ENCODE measurements around the gene C2CD4D.
"Not testable (repeated sequence)": the region's sequence is repeated elsewhere in the genome, so short reads cannot be mapped to it uniquely, and the experiment has no call there.

Gene C2CD4D

DNA sequence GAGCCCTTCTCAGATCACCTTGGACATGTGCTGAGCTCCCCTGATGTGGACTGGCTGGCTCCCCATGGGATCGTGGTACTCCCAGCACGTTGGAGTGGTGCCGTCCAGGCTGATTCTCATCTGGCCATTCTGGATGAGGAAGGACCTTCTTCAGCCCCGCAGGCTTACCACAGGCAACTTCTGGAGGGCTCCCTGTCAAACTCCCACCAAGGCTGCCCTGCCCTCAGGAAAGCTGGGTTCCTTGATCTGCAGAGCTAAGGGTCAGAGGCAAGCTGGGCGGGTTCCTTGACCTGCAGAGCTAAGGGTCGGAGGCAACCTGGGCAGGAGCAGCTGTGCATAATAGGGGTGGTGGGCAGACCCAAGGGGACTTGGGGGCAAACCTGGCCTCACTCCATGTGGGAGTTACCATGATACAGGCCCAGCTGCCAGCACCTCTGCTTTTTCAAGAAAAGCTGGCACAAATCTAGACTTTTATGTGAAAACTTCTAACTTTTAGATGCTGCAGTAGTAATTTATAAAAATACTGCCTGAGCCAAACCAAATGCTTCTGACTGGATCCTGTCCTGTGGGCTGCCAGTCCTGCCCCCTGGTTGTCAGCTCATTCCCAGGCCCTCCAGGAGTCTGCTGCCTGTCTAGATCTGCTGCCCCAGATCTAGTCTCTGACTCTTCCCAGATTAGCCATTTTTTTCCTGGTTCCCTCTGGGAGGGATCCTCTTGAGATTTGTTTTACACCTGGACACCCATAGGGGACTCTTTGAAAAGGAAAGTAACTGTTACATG lies 19.5 kb upstream of the C2CD4D start:
- DNase-seq (ENCODE audit: low spot score): no peak

DNA sequence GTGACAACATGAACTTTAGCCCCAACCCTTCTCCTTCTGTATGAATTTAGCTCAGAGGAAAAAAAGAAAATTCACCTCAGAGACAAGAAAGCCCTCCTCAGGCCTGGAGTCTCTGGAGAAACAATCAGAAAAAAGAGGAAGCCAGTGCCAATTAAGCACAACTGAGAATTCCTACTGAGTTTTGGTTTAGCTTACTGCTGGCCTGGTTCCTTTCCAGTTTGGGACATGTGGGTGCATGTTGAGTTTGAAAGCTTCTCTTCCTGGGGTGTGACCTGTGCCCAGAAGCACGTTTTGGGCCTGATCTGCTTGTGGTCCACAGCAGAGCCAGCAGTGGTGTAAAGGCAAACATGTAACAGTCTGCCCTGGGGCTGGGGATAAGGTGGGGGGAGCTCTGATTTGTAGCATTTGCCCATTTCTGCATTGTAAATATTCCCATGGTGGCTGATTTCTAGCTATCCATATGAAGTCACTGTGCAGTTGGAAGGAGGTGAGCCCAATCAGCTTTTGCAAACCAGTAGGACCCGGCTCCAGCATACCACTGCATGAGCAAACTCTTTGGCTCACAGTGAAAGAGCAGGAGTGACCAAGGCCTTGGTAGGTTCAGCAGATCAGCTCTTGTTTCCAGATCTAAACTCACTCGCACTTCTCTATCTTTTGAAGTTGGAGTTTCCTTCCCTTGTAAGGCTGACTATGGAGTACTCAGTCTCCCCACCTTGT lies 18.6 kb upstream of the C2CD4D start:
- no peak for DNase-seq (ENCODE audit: low spot score)

DNA sequence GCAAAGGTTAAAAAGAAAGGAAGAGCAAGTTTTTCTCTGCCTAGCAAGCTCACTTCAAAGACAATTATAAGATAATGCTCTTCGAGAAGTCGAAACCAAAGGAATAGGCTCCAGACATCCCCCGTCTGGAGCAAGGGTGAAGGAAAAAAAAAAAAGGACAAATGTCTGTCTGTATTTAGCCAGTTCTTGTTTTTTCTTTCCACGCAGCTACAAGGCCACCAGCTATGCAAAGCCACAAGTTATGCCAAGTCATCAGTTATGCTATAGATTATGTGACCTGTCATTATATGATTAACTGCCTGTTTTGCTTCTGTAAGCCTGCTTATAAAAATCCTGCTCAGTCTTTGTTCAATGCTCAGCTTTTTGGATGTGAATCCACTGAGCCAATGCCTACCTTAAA lies 16.3 kb upstream of the C2CD4D start:
- no peak for DNase-seq (ENCODE audit: low spot score)

DNA sequence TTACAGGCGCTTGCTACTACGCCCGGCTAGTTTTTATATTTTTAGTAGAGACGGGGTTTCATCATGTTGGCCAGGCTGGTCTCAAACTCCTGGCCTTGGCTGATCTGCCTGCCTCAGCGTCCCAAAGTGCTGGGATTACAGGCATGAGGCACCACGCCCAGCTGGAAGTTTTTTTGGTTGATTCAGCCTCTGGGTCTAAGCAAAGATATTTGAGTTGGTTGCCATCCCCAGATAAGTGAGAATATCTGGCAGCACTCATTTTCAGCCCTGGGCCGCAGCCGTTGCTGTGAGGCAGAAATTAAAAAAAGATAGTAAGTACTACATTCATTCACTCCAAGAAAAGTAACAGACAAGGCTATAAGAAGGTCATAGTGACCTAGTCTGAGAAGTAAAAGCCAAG lies 15.9 kb upstream of the C2CD4D start:
- not testable (repeated sequence) for DNase-seq (ENCODE audit: low spot score)

DNA sequence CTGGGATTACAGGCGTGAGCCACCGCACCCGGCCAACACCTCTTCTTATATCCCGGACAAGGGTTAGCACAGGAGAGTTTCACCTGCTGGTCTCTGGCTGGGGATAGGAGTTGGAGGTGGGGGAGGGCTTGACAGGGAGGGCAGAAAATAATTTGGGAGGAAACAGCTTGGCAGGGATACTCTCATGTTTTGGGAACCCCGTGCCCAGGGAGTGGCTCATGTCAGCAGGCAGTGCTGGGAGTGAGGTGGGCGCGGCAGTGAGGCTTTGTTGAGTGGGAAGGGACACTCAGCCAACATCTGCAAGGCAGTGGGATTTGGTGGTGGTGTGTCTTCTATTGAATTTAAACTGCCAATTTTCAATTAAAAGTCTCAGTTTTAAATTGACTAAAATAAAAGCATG lies 15.0 kb upstream of the C2CD4D start:
- no peak for DNase-seq (ENCODE audit: low spot score)

DNA sequence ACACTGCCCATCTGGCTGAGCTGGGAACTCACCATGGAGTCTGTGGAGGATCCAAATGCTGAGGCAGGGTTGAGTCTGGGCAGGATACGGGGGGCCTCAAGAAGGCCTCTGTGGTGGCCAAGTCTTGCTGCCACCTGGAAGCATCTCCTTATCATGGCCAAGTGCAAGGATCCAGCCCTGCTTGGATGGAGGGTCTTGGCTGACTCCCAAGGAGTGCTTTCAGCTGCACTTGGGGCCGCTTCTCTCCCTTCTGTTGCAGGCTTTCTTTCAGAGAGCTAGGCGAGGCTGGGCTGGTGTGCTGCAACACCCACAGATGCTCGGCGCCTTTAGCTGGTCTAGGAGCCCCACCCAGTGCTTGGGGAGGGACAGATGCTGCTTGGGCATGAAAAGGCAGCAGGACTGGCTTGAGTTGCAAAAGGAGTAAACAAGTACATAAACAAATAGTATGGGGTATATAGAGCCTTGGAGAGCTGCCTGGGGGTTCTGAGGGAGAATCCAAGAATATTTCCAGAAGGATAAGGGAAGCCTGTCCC lies 13.9 kb upstream of the C2CD4D start, which contains the start of gene THEM5:
Gene THEM5, minus strand, starts transcription at position 302 of the 533 bp plus-strand sequence. Its CDS starts 147 bp downstream, at position 155.
- DNase-seq (ENCODE audit: low spot score): no peak

DNA sequence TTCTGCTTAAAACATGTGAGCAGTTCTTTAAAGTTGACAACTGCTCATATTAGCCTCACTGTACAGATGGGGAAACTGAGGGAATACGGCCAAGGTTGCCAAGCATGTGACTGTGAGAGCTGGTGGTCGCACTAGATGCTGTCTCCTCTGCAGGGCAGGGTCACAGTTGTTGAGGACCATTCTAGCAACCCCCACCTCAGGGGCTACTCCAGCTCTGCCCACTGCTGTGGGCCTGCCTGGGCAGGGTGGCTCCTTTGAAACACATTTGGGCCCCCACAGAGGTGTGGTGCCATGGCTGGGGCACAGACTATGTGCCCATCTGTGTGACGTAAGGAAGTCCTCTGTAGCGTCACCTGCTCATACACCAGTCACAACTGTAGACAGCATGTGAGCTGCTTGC lies 13.1 kb upstream of the C2CD4D start:
- no peak for DNase-seq (ENCODE audit: low spot score)

DNA sequence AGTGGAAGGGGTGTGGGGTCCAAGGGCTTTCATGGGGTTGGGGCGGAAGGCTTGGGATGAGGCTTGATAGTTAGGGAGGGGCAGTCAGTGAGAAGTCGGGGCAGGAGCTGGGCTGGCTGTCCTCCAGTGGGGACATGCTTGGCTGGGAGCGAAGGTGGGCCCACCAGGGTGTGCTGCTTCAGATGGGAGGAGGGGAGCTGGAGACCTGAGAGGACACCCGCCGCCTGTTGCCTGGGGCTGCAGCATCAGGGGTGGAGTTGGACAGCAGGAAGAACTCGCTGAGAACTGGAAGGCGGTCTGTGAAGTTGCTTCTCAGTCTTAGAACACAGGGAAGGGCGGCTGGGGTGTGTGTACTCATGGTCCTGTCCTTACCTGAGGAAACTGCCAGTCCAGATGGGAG lies 12.3 kb upstream of the C2CD4D start:
- no peak for DNase-seq (ENCODE audit: low spot score)

DNA sequence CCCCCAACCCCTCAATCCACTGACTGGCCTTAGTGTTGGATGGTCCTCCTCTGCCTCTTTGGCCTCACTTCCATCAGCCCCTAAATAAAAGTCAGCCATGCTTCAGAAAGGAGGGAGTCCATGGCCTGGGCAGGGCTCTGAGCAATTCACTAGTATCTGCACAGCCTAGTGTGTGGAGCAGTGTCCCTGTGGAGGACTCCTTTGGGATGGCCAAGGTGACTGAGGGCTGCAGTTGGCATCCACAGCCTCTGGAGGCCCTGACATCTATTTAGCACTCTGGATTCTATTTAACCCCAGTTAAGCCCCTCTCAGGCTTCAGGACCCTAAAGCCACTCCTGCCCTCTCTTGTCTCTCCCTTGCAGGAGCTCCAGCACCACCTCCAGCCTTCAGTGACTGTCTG lies 10.3 kb upstream of the C2CD4D start:
- no peak for DNase-seq (ENCODE audit: low spot score)

DNA sequence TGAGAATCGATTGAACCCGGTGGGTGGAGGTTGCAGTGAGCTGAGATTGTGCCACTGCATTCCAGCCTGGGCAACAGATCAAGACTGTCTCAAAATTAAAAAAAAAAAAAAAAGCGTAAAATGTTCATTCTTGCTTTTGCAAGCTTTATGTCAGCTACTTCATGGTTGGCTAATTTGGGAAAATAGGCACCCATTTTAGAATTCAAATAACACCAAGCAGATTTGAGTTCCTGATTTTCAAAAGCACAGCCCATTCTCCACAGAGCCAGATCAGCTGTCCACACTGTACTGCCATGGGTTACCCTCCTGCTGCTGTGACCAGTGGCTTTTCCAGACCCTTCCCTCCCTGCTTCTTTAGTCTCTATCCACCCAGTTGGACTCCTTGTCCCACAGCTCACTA lies 9.5 kb upstream of the C2CD4D start:
- no peak for DNase-seq (ENCODE audit: low spot score)

DNA sequence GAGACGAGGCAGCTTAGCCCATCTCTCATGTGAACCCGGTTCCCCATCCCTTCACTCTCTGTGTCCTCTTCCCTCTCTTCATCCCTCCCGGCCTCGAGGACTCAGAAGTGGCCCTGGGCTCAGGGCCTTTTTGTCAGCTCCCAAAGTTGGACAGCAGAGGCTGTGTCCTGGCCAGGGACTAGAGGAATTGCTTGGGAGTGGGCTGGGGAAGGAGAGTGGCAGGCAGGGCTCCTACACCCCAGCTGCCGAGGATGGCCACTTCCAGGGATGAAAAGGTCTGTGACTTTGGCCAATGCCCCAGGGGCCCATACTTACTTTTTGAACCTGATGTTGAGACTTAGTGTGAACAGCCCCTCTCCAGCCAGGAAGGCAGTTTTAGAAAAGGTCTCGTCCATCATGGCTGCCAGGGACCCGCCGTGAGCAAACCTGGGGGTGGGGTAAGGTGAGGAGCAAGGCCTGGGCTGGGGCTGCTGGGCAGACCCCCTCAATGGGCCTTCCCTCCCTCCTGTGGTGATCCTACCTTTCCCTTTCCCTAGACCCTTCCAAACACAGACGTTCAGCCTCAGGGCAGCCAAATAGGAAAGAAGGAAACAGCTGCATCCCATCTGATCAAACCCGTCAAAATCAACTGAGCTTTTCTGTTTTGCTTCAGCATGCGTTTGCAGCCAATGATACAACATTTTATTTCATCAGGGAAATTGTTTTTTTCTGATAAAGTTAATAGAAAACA lies 8.4 kb upstream of the C2CD4D start:
- no peak for DNase-seq (ENCODE audit: low spot score)

DNA sequence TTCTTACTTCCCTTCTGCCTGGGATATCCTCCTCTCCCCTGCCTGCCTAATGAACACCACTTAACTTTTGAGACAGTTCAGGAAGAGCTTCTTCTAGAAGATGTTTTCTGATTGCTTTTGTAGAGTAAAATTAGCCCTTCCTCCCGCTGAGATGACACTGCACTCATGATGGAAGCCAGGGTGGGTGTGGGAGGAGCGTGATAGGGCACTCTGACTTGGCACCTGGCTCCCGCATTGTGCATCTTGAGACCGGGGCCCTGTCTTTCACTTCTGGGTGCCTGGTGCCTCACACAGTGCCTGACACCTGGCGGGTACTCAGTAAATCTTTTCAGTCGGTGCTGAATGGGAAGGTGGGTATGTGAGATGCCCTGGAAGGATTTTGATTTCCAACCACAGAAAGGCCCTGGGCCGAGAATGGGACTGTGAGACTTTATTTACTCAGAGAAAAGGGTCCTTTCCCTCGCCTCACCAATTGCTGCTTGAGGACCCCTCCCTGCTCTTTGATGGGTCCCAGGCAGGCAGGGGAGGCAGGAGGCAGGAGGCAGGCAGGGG lies 7.1 kb upstream of the C2CD4D start:
- DNase-seq (ENCODE audit: low spot score): no peak

DNA sequence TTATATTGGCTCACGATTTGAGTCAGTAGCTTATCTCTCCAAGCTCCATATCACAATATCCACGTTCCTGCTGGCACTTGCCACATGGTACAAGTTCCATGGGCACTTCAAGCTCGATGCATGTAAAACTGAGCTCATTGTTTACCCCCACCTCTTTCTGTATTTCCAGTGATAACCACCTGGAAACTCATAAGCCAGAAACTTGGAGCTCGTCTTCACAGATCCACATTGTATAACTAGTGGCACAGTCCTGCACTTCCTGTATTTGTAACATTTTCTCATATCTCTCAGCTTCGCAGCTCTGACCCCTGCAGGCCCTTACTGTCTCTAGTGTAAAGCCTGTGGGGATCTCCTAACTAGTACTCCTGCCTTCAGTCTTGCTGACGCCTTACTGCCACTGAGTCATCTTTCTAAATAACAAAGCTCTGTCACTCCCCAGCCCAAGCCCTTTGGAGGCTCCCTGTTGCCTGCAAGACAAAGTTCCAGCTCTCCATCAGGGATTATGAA lies 6.5 kb upstream of the C2CD4D start:
- DNase-seq (ENCODE audit: low spot score): peak; percentile 68

DNA sequence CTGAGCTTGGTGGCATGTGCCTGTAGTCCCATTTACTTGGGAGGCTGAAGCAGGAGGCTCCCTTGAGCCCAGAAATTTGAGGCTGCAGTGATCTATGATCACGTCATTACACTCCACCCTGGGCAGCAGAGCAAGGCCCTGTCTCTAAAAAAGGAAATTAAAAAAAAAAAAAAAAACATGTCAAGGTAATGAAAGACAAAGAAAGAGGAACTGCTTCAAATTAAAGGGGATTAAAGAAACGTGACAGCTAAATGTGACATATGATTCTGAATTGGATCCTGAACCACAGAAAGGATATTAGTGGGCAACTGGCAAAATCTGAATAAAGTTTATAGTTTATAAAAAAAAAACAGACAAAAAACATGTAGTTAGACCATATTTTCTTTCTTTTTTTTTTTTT lies 3.8 kb upstream of the C2CD4D start:
- DNase-seq (ENCODE audit: low spot score): no peak

DNA sequence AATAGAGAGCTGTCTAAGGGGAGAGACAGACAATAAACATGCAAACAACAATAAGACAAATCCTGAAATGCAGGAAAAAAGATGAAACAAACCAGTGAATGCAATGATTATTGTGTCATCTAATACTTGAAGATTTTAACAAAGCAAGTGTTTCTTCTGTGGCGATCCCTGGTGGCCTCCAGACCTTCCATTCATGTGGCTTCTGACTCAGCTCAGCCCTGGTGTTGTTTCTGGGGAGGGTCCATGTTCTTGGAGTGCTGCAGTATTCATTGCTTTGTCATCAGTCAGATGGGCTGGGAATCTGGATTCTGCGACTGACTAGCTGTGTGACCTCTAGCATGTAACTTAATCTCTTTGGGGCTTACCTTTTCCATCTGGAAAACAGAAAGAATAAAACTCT lies 1.5 kb upstream of the C2CD4D start:
- no peak for DNase-seq (ENCODE audit: low spot score)

DNA sequence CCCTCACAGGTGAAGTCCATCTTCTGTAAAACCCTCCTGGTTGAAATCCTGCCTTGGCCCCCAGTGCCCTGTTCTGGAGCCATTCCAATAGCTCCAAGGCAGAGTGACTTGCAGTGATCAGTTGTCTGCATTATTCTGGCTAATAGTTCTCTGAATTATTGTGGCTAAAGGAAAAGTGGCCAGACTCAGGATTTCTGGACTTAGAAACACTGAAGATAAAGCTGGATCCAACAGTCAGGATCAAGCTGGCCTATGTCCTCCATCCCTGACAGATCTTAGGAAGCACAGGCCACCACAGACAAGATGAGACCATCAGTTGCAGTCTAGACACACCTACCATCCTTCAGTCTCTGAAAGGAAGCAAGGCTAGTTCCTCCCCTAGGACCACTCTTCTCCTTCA lies 801 bp upstream of the C2CD4D start:
- DNase-seq (ENCODE audit: low spot score): no peak

DNA sequence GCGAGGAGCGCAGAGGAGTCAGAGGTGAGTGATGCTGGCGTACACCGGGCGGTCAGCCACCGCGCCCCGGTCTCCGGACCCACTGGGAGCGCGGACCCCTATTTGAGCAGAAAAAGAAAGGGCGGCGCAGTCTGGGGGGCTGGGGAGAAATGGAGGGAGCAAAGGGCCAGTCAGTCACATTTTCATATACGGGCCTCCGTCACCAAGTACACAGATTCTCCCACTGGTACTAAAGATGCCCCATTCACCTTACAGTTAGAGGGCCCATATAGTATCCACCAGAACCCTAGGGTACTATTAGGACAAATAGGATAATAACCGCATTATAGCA lies 573 bp downstream of the C2CD4D start:
- DNase-seq (ENCODE audit: low spot score): no peak

DNA sequence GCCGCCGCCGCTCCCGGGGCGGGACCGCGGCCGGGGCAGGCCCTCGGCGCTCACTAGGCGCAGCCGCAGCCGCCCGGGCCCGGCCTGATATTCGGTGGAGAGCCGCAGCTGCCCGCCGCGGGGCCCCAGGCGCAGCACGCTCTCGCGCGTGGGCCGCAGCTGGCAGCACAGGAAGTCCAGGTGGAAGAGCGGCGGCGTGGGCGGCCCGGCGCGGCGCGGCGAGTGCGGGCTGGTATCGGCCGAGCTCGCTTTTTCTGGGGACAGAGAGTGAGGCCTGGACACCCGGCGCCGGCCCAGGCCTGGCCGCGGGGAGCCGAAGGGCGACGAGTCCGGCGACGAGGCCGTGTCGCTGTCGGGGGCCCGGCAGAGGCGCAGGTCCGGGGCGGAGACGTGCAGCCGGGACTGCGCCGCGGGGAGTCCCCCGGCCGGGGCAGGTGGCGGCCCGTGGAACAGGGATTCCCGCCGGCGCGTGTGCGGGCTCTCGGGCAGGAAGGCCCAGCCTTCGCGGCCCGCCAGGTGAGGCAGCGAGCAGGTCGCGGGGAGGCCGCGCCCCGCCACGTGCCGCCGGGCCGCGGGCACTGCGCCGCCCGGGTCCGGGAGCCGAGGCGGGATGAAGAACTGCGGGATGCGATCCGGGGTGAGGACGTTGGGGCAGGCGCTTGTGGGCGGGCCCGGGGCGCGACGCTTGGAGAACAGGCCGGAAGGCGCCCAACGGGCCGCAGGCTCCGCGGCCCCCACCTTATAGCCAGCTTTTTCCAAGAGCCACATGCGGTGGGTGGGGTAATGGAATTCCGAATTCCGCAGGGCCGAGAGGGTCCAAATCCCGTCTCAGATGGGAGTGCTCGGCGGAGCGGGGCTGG lies 1.2 kb downstream of the C2CD4D start:
- no peak for DNase-seq (ENCODE audit: low spot score)

DNA sequence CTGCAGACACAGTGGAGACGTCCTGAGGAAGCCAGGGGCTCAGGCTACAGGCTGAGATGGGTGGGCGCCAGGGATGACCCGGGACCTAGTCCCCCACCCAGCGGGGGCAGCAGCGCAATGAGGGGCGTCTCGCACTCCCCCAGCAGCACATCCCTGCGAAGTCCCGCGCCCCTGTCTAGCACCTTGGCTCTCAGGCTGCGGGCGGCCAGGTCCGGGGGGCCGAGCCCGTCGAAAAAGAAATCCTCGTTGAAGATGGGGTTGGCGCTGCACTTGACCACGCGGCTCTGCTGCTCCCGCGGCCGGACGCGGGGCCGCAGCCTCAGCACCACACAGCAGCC lies 1.8 kb downstream of the C2CD4D start:
- no peak for DNase-seq (ENCODE audit: low spot score)

DNA sequence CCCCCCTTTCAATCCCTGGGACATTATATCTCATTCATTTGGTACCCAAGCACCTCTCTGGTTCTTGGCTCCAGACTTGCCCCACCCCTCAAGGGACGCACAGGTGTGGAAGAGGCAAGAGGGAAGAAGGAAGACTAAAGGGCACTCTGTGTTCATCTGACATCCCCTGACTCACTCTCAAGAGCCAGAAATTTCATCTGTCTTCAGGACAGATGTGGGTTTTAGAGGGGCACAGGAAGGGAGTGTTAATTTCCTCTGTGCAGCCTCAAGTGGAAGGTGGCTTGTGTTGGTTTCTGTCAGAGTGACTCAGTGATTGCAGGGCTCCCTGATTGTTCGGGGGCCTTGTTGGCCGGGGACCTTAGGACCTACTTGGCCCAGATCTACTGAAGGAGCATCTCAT lies 2.4 kb downstream of the C2CD4D start:
- peak; percentile 63 for DNase-seq (ENCODE audit: low spot score)

DNA sequence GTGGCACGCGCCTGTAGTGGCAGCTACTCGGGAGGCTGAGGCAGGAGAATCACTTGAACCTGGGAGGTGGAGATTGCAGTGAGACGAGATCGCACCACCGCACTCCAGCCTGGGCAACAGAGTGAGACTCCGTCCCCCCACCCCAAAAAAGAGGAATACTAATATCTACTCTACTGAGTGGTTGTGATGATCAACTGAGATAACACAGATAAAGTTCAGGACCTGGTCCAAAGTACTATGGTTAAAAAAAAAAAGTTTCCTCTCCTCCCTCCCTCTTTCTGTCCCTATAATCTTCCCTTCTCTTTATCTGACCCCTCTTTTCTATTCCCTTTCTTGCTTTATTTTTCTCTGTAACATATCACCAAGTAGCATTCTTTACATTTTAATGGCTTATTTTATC lies 4.0 kb downstream of the C2CD4D start:
- no peak for DNase-seq (ENCODE audit: low spot score)

DNA sequence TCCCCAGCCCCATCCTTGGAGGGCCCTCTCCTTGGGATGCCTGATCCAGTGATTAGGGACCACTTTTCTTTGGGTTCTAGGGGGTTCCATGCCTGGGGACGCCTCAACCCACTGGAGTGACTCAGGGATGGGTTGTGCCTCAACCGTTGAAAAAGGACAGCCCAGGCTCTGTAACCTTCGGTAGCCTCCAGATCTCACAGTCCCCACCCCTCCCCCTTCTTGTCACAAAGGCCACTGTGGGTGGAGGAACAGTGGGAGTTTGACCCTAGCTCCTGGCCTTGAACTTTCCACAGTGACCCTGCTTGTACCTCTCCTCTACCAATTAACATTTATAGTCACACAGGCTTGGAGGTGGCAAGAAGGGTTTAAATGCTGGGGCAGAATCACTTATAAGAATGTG lies 5.4 kb downstream of the C2CD4D start:
- no peak for DNase-seq (ENCODE audit: low spot score)
